Lower lobe of right lung (tissue), 2 donors: ENCODE measurements around the gene GMDS. TPM values are rescaled to one million over a fixed set of nuclear protein-coding genes. Genes with fewer than 3 reads are reported as not detected.

Source experiments
- ATAC-seq, 2 donors: fragments of 200-7000 bp; cut with Tn5 transposase; one replicate each; pipeline ENCODE4 v1.9.1; 2020 to 2022; ENCODE audit warnings: mild to moderate bottlenecking in 2 of 2, moderate library complexity in 2 of 2
- DNase-seq: peaks from one replicate; pipeline ENCODE4 v3.0.0-alpha.2; 2020
- H3K27ac ChIP-seq: fragments of 200-600 bp; one replicate; pipeline ENCODE4 v1.8.0; 2022
- H3K27me3 ChIP-seq: fragments of 200-600 bp; one replicate; pipeline ENCODE4 v1.8.0; 2022; ENCODE audit warnings: low read depth
- H3K36me3 ChIP-seq: fragments of 200-600 bp; one replicate; pipeline ENCODE4 v1.8.0; 2022; ENCODE audit warnings: mild to moderate bottlenecking
- H3K4me1 ChIP-seq: fragments of 200-600 bp; one replicate; pipeline ENCODE4 v1.8.0; 2022
- H3K4me3 ChIP-seq: fragments of 200-600 bp; one replicate; pipeline ENCODE4 v1.8.0; 2022; ENCODE audit warnings: mild to moderate bottlenecking
- H3K9me3 ChIP-seq: fragments of 200-600 bp; one replicate; pipeline ENCODE4 v1.8.0; 2022
- intact Hi-C: fragments of 100-400 bp; cut with DNase I; formaldehyde crosslinking; loops from one replicate; pipeline ENCODE4 v1.11.0; 2022
- total RNA-seq: library from RNA; stranded (reverse); fragmentation: NEBNext Ultra II Directional; extraction: Animal tissue kit (Norgen Biotek cat#: 25700); gene quantifications from one replicate; pipeline ENCODE4 v1.2.1, GENCODE V29; 2021
- TF ChIP-seq, protein P1 (sequence below): fragments of 200-600 bp; IDR thresholded peaks from one replicate; pipeline ENCODE4 v1.8.0; 2022; ENCODE audit warnings: antibody characterized with exemption, mild to moderate bottlenecking
- donor health status: DM: no; HTN: yes; CAD: no; lungs with severe emphysema.

The GMDS gene
- total RNA-seq, 1 donor from 2014 or later, result 12.7 TPM

- Histone ChIP-seq H3K27ac (no peak overlapping the region), H3K27me3 (peaks cover 13% of the 10 kb centered on the region), H3K4me3 (no peak overlapping the region), H3K4me1 (no peaks in the 10 kb centered on the region), H3K36me3 (no peaks in the 10 kb centered on the region), H3K9me3 (no peaks in the 10 kb centered on the region)
- intact Hi-C loops, result no loop called here
- TF ChIP-seq, protein P1, sequence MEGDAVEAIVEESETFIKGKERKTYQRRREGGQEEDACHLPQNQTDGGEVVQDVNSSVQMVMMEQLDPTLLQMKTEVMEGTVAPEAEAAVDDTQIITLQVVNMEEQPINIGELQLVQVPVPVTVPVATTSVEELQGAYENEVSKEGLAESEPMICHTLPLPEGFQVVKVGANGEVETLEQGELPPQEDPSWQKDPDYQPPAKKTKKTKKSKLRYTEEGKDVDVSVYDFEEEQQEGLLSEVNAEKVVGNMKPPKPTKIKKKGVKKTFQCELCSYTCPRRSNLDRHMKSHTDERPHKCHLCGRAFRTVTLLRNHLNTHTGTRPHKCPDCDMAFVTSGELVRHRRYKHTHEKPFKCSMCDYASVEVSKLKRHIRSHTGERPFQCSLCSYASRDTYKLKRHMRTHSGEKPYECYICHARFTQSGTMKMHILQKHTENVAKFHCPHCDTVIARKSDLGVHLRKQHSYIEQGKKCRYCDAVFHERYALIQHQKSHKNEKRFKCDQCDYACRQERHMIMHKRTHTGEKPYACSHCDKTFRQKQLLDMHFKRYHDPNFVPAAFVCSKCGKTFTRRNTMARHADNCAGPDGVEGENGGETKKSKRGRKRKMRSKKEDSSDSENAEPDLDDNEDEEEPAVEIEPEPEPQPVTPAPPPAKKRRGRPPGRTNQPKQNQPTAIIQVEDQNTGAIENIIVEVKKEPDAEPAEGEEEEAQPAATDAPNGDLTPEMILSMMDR, result no peak
- no peak for ATAC-seq
- no peak for DNase-seq
Observed at GRCh38 chr6:1589208-1589607, 656.2 kb downstream of the GMDS start.

- Histone ChIP-seq H3K36me3 (no peaks in the 10 kb centered on the region), H3K27me3 (peaks cover 3% of the 10 kb centered on the region), H3K9me3 (no peaks in the 10 kb centered on the region), H3K4me1 (no peaks in the 10 kb centered on the region), H3K27ac (no peak overlapping the region), H3K4me3 (no peak overlapping the region)
- DNase-seq (no peak), ATAC-seq (no peak)
- TF ChIP-seq, protein P1, result no peak
- intact Hi-C loops, result no loop called here
Observed at GRCh38 chr6:1587977-1588376, 657.4 kb downstream of the GMDS start.

GRCh38 chr6:1587546-1587945, 657.9 kb downstream of the GMDS start:
- H3K27ac ChIP-seq, result no peak overlapping the region
- DNase-seq (no peak), ATAC-seq (no peak)
- H3K27me3 ChIP-seq, result no peaks in the 10 kb centered on the region
- H3K4me1 ChIP-seq, result no peaks in the 10 kb centered on the region
- intact Hi-C loops, result no loop called here
- H3K9me3 ChIP-seq, result no peaks in the 10 kb centered on the region
- H3K4me3 ChIP-seq, result no peak overlapping the region
- H3K36me3 ChIP-seq, result no peaks in the 10 kb centered on the region
- TF ChIP-seq, protein P1, result no peak

DNA sequence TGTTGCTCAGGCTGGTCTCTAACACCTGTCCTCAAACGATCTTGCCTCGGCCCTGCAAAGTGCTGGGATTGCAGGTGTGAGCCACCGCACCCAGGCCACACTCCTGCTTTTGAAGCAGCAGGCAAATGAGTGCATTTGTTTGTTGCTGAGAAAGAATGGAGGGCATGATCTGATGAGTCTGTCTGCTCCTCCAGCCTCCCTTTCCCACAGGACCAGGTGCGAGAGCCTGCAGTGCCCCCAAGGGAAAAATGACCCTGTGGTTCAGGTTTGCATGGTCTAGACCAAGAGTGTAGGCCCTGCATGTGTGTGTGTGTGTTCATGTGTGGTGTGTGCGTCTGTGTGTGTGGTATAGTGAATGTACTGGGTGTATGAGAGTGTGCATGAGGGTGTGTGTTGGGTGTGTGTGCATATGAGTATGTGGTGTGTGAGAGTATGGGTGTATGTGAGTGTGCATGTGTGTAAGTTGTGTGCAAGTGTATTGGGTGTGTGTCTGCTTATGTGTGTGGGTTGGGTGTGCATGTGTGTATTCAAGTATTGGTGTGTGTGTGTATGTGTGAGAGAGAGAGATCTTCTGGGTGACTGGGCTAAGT, 658.4 kb downstream of the GMDS start:
- ATAC-seq (peak in 1 of 2 donors; percentile 34), DNase-seq (no peak)
- Histone ChIP-seq H3K27ac (no peak overlapping the region), H3K36me3 (no peaks in the 10 kb centered on the region), H3K4me1 (no peaks in the 10 kb centered on the region), H3K4me3 (no peak overlapping the region), H3K9me3 (no peaks in the 10 kb centered on the region), H3K27me3 (no peaks in the 10 kb centered on the region)
- TF ChIP-seq, protein P1, result no peak
- intact Hi-C loops, result no loop called here

- intact Hi-C loops, result no loop called here
- DNase-seq, result no peak
Observed at GRCh38 chr6:1586256-1586655, 659.1 kb downstream of the GMDS start.

More at GRCh38 chr6:1586256-1586655, 659.1 kb downstream of the GMDS start:
- ATAC-seq, result no peak
- H3K36me3 ChIP-seq, result no peaks in the 10 kb centered on the region
- TF ChIP-seq, protein P1, result no peak
- H3K4me3 ChIP-seq, result no peak overlapping the region
- no peaks in the 10 kb centered on the region for H3K27me3 ChIP-seq
- H3K4me1 ChIP-seq, result no peaks in the 10 kb centered on the region
- H3K27ac ChIP-seq, result no peak overlapping the region
- no peaks in the 10 kb centered on the region for H3K9me3 ChIP-seq
